Regular cardiac myocyte (primary cell): Measurements from ENCODE around the gene ZNHIT1. TPM values are rescaled to one million over a fixed set of nuclear protein-coding genes. Genes with fewer than 3 reads are reported as not detected.

Source experiments
- total RNA-seq: library from RNA; depleted of rRNA; stranded (reverse); fragments of >200 nt; gene quantifications from 2 replicates; pipeline ENCODE4 v1.2.3, GENCODE V29; 2014

The ZNHIT1 gene
- 86.0 and 115 TPM in 2 replicates for total RNA-seq

GRCh38 chr7:101217388-101218235, at the start of gene ZNHIT1, which contains the start of gene PLOD3:
TSS of gene ZNHIT1 (plus strand) at chr7:101218165. CDS start at chr7:101218196, 31 bp downstream.
TSS of gene PLOD3 (minus strand) at chr7:101217581. CDS start at chr7:101217274, 307 bp downstream.

DNA sequence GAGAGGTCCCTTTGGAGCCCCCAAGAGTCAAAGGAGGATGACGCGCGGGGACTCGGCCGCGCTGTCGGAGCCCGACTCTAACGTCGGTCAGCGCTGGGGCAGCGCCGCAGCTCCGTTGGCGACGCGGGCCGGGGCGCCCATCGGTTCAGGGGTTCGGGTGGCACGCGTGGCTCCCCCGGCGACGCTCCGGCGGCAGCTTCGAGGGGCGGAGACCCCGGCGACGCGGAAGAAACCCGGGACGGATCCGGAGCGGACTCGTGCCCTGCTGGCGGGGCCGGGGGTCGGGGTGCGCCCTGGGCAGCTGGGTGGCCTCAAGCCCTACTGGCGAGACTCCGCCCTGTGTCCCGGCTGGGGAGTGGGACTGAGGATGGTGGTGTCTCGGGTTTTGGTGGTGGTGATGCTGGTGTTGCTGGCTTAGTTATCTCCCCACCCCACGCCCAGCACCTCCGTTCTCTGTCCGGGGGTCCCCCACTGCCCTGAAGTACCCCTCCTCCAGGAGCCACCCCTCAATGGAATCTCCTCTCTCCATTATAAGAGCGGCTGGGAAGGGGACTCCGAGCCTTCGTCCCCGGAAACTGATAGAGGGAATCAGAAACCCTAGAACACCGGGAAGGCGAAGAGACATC, 37.7 kb upstream of the ZNHIT1 start, which contains the start of gene NAT16:
Gene NAT16, minus strand, starts transcription at position 164 of the 626 bp plus-strand sequence. CDS start 5,486 bp downstream, outside the sequence.

GRCh38 chr7:101200862-101201599, 16.9 kb upstream of the ZNHIT1 start, which contains the start of gene MOGAT3:
TSS of gene MOGAT3 (minus strand) at chr7:101201036. CDS start at chr7:101200854, 182 bp downstream.

DNA sequence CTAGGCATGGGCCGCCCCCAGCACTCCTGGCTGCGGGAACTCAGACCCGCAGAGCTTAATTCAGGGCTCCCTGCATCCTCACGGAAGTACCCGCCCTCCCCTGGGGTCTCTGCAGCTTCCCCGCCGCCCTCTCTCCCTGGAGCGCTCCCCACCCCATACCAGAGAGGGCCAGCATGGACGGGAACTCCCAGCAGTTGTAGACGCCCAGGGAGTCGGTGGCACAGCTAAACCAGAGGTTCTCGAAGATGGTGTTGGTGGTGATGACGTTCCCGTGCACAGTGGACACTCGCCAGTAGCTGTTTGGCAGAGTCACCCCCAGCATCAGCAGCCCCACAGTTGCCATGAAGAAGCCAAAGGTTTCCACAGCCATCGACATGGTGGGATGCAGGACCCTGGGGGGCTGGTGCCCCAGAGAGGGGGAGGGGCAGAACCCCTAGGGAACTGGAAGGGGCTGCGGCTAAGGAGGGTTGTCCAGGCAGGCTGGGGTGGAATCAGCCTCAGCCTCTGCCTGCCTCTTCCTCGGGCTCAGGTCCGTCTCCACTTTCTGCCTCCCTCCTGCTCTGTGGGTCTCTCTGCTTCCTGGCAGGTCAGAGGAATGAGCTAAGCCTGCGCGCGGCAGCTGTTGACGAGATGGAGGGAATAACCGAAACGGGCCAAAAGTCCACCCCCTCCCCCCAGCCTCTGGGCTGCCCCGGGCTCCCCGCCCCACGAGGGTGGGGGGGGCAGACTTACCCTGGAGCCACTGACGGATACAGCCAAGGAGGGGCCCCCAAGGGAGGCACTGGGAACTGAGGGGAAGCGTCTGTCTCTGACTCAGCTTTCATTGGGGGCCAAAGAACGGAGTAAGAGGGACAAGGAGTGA, 19.5 kb downstream of the ZNHIT1 start, which contains the start of gene CLDN15:
Gene CLDN15, minus strand, starts transcription at position 597 of the 862 bp plus-strand sequence. Its CDS starts 221 bp downstream, at position 376.

GRCh38 chr7:101244375-101245146, 26.6 kb downstream of the ZNHIT1 start, which contains the start of gene FIS1:
TSS of gene FIS1 (minus strand) at chr7:101245081. CDS start at chr7:101245004, 77 bp downstream.

Other genes starting within 250 kb of the ZNHIT1 start
- 0.19 TPM in 1 of 2 replicates, not detected in the other for gene MUC12, start 248.6 kb upstream of the ZNHIT1 start, total RNA-seq
- gene MUC17, start 198.1 kb upstream of the ZNHIT1 start, total RNA-seq, result not detected in 2 replicates
- gene TRIM56, start 132.7 kb upstream of the ZNHIT1 start, total RNA-seq, result 12.8 and 18.3 TPM in 2 replicates
- gene SERPINE1, start 91.1 kb upstream of the ZNHIT1 start, total RNA-seq, result 2,435 and 2,576 TPM in 2 replicates
- gene AP1S1, start 63.7 kb upstream of the ZNHIT1 start, total RNA-seq, result 138 and 216 TPM in 2 replicates
- gene VGF, start 52.6 kb upstream of the ZNHIT1 start, total RNA-seq, result under 0.01 TPM in 1 of 2 replicates, not detected in the other
- not detected in 2 replicates for gene NAT16, start 37.9 kb upstream of the ZNHIT1 start, total RNA-seq
- not detected in 2 replicates for gene MOGAT3, start 17.1 kb upstream of the ZNHIT1 start, total RNA-seq
- gene PLOD3, start 584 bp upstream of the ZNHIT1 start, total RNA-seq, result 58.9 and 84.0 TPM in 2 replicates
- gene CLDN15, start 19.6 kb downstream of the ZNHIT1 start, total RNA-seq, result 1.7 and 4.2 TPM in 2 replicates
- gene FIS1, start 26.9 kb downstream of the ZNHIT1 start, total RNA-seq, result 192 and 275 TPM in 2 replicates
- 20.7 and 22.0 TPM in 2 replicates for gene IFT22, start 103.6 kb downstream of the ZNHIT1 start, total RNA-seq
- gene COL26A1, start 144.7 kb downstream of the ZNHIT1 start, total RNA-seq, result under 0.01 TPM in 1 of 2 replicates, not detected in the other